ENCODE measurements around the gene DOCK3. TPM values are rescaled to one million over a fixed set of nuclear protein-coding genes. Genes with fewer than 3 reads are reported as not detected.

The DOCK3 gene
- total RNA-seq, 1 experiment from 2014 or later, result 8.3 TPM

DNA sequence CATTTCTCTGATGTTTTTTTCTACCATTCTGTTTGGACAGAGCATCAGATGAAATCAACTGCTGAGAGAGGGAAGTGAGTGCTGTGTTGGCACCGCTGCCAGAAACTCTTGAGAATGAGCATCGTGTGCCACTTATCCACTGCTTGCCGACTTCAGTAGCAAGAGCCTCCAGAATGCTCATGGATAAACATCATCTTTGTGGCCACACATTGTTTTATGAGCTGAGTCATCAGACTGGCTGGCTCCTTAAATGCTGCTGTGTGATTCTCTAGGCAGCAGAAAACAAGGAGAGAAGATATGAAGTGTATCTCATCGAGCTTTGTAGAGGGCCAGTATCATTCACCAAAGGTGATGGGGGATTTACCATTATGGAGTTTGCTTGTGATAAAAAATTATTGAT is 3.4 kb upstream of the DOCK3 start:
- no peak overlapping the region for H4K5ac ChIP-seq (ENCODE audit: insufficient read length, low read depth, low read length)
- no peak for DNase-seq
- no peak overlapping the region for H3K27ac Mint-ChIP-seq
- H3K9me3 ChIP-seq (ENCODE audit: control insufficient read depth, low read depth, low read length), result no peaks in the 10 kb centered on the region
- no peaks in the 10 kb centered on the region; the same call in 1 of the 2 replicates for H3K4me1 ChIP-seq (ENCODE audit: insufficient read depth, low read length)
- no peak overlapping the region for H4K91ac ChIP-seq (ENCODE audit: insufficient read length, low read depth, low read length)
- peaks cover 37% of the 10 kb centered on the region for H3K27me3 Mint-ChIP-seq (ENCODE audit: low read depth)
- no peak overlapping the region for H3K4me2 ChIP-seq (ENCODE audit: insufficient read depth, insufficient read length, low read length)
- H3K18ac ChIP-seq (ENCODE audit: insufficient read length, low read depth, low read length), result no peak overlapping the region
- H3K14ac ChIP-seq (ENCODE audit: insufficient read depth, low read length), result no peak overlapping the region
- H3K27me3 ChIP-seq (ENCODE audit: insufficient read depth, low read length), result peaks cover 3% of the 10 kb centered on the region; the same call in 1 of the 2 replicates
- H3K4me3 Mint-ChIP-seq, result no peak overlapping the region
- H2BK15ac ChIP-seq (ENCODE audit: low read depth, low read length), result no peak overlapping the region
- no peak overlapping the region for H3T11ph ChIP-seq (ENCODE audit: low read length)
- TF ChIP-seq, protein P1, sequence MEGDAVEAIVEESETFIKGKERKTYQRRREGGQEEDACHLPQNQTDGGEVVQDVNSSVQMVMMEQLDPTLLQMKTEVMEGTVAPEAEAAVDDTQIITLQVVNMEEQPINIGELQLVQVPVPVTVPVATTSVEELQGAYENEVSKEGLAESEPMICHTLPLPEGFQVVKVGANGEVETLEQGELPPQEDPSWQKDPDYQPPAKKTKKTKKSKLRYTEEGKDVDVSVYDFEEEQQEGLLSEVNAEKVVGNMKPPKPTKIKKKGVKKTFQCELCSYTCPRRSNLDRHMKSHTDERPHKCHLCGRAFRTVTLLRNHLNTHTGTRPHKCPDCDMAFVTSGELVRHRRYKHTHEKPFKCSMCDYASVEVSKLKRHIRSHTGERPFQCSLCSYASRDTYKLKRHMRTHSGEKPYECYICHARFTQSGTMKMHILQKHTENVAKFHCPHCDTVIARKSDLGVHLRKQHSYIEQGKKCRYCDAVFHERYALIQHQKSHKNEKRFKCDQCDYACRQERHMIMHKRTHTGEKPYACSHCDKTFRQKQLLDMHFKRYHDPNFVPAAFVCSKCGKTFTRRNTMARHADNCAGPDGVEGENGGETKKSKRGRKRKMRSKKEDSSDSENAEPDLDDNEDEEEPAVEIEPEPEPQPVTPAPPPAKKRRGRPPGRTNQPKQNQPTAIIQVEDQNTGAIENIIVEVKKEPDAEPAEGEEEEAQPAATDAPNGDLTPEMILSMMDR (conservative IDR thresholded peaks at IDR 0.05), result no peak
- H3K36me3 Mint-ChIP-seq (ENCODE audit: insufficient read depth in 1 of 3, low read depth in 3 of 3), result no peaks in the 10 kb centered on the region; a peak in 1 of 7 replicates
- no peak overlapping the region for H4K8ac ChIP-seq (replicated peaks; ENCODE audit: insufficient read length, low read depth, low read length)
- peaks cover 4% of the 10 kb centered on the region for H3K23me2 ChIP-seq (ENCODE audit: insufficient read length, low read depth, low read length, poor library complexity, severe bottlenecking)
- no peak overlapping the region for H2BK120ac ChIP-seq (ENCODE audit: low read depth, low read length, poor library complexity, severe bottlenecking)
- no peaks in the 10 kb centered on the region for H4K20me1 ChIP-seq (ENCODE audit: control insufficient read depth, insufficient read depth, insufficient read length)
- H3K23ac ChIP-seq (ENCODE audit: insufficient read length, low read depth, low read length), result no peak overlapping the region
- no peak overlapping the region for H3K9ac ChIP-seq (ENCODE audit: extremely low read depth, insufficient read length, low read length)
- no peak overlapping the region for H2BK20ac ChIP-seq (ENCODE audit: low read depth, low read length, poor library complexity, severe bottlenecking)
- H3K4me1 Mint-ChIP-seq, result peaks cover 28 to 32% of the 10 kb centered on the region in 2 experiments
- H3K9me3 Mint-ChIP-seq, result no peaks in the 10 kb centered on the region
- H3K4ac ChIP-seq (ENCODE audit: low read depth, low read length), result no peak overlapping the region
- no peaks in the 10 kb centered on the region for H3K79me2 ChIP-seq (ENCODE audit: insufficient read depth, low read length)
- no peak overlapping the region for H2AFZ ChIP-seq (ENCODE audit: low read length)
- no peak overlapping the region for H2AK5ac ChIP-seq (ENCODE audit: insufficient read length, low read length)
- H2BK5ac ChIP-seq (ENCODE audit: insufficient read length, low read length), result no peak overlapping the region
- H2BK12ac ChIP-seq (ENCODE audit: insufficient read length, low read depth, low read length), result no peak overlapping the region
- H3K56ac ChIP-seq (ENCODE audit: insufficient read length, low read depth, low read length), result no peak overlapping the region
- H3K79me1 ChIP-seq (ENCODE audit: insufficient read depth, low read depth, low read length, poor library complexity, severe bottlenecking), result no peaks in the 10 kb centered on the region
- no CpG with 5 or more reads among the region's 4 CpGs for WGBS (ENCODE audit: extremely low coverage, insufficient read length, low lambda C conversion rate)
- no peak overlapping the region for H3K27ac ChIP-seq (ENCODE audit: insufficient read length, low read depth, low read length)

All from H9 (cell line).